Measurements from ENCODE around the gene ECE1.
"Not testable (repeated sequence)": the region's sequence is repeated elsewhere in the genome, so short reads cannot be mapped to it uniquely, and the experiment has no call there.

GRCh38 chr1:21190771-21191170, 99.5 kb downstream of the ECE1 start:
- TF ChIP-seq CTCF (conservative IDR thresholded peaks at IDR 0.05; ENCODE audit: low read length); EZH2phosphoT487 (IDR thresholded peaks at IDR 0.05; ENCODE audit: borderline replicate concordance): not testable (repeated sequence)
